ENCODE data around the gene INPPL1.

DNA sequence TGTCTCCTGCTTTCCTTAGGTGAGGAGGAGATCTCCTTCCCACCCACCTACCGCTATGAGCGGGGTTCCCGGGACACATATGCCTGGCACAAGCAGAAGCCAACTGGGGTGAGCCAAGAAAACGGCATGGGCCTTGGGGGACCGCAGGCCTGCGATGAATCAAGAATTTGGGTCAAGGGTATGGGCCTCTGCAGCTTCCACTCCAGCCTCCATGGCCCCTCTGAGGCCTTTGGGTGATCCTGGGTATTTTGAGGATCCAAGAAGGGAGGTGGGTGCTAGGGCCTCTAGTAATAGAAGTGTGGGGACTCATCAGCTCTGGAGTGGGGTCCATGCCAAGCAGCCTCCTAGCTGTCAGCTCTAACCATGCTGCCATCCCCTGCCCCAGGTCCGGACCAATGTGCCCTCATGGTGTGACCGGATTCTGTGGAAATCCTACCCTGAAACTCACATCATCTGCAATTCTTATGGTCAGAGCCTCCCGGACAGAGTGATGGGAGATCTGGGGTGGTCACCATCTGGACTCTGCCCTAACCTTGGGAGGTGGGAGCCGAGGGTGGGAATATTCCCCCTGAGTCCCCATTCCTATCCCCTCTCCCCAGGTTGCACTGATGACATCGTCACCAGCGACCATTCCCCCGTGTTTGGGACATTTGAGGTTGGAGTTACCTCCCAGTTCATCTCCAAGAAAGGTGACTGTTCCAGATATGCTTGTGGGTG, 8.6 kb downstream of the INPPL1 start:
- TF ChIP-seq POLR2A (IDR thresholded peaks at IDR 0.05) (no peak), CTCF (IDR thresholded peaks at IDR 0.05) (no peak), POLR2AphosphoS5 (IDR thresholded peaks at IDR 0.05) (no peak), EP300 (IDR thresholded peaks at IDR 0.05) (no peak)
